Dedifferentiated amniotic fluid mesenchymal stem cell (primary cell): ENCODE measurements around the gene CNNM2.
"Not testable (repeated sequence)": the region's sequence is repeated elsewhere in the genome, so short reads cannot be mapped to it uniquely, and the experiment has no call there.

ENCODE experiments used
- DNase-seq: peaks from one replicate; pipeline ENCODE4 v3.0.0-alpha.2; 2016; ENCODE audit errors: extremely low spot score

CNNM2 gene

DNA sequence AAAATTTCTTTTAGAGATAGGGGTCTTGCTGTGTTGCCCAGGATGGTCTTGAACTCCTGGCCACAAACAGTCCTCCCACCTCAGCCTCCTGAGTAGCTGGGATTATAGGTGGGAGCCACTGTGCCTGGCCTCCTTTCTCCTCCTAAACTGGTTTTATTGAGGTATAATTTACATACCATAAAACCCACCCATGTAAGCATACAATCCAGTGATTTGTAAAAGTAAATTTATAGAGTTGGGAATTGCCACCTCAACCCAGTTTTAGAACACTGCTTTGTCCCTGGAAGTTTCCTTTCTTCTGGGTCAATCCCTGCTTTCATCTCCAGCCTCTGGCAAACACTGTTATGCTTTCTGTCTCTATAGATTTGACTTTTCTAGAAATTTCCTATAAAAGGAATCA, 49.0 kb downstream of the CNNM2 start:
- DNase-seq, result no peak

DNA sequence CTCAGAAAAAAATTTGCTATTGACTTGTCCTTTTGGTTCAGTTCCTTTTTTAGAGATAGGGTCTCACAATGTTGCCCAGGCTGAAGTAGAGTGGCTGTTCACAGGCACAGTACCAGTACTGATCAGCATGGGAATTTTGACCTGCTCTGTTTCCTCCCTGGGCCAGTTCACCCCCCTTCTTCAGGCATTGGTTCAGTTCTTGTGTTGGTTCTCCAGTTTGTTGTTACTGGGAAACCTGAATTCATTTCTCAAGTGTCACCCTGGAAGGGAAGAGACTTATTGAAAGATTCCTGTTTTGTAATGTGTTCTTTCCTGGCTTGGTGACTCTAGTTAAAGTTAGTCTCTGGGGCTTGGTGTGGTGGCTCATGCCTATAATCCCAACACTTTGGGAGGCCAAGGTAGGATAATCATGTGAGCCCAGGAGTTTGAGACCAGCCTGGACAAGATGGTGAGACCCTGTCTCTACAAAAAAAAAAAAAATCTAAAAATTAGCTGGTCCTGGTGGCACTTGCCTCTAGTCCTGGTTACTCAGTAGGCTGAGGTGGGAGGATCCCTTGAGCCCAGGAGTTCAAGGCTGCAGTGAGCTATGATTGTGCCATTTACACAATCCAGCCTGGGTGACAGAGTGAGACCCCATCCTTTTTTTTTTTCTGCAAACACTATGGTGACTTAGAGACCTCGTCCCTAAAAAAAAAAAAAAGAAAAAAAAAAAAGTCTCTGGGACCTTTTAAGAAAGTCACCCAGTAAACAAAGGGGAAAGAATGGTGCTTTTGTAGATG, 52.7 kb downstream of the CNNM2 start:
- DNase-seq, result no peak

GRCh38 chr10:102975483-102976379, 57.6 kb downstream of the CNNM2 start:
- DNase-seq, result no peak

GRCh38 chr10:102976380-102976726, 58.3 kb downstream of the CNNM2 start:
- not testable (repeated sequence) for DNase-seq

DNA sequence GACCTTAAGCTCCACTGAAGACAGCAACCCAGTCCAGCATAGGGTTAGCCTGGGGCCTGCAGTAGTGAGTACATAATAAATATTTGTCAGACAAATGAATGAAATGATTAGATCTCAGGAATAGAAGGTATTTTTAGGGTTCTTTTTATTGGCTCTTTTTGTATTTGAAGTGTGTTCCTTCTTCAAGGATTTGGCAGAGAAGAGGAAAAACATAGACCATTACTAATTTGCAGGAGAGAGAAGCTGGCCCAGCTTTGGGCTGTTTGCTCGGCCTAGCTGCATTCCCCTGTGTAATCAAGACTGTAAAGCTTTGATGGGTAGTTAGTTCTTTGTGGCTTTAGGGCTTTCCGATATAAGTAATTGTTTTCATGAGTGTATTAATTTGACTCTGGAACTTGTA, 64.2 kb downstream of the CNNM2 start:
- no peak for DNase-seq

DNA sequence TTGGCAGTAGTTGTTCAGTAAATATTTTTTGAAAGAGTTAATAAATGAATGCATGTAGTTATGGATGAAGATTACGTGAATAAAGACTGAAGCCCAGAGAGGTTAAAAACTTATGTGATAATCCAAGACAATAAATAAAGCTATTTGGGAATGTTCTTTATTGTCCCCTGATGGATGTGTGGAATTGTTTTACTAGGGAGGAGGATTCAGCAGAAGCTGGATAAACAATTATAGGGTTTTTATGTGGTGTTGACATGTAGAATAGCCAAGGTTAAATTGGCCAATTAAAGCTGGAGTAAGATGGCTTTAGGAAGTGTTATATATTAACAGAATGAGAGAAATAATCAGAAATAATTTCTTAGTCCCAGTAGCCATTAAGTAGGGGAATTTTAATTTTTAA, 66.0 kb downstream of the CNNM2 start:
- no peak for DNase-seq

DNA sequence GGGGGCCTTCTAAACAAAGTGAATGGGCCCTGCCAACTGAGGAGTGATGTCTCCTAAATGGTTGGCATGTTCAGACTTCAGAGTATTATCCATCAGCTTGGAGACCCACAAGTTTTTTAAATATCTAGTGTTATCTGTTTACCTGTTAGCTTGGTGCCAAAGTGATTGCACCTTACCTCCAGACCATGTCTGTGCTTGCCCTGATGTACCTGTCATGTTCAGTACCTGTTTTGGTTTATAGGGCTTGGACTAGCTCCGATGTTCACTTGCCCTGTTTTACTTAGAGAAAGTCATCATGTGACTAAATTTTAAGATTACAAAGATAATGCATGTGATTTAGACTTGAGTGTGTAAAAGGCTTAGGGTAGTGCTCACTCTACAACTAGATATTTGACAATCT, 67.7 kb downstream of the CNNM2 start:
- no peak for DNase-seq

- DNase-seq, result peak; percentile 21
Observed at GRCh38 chr10:102988404-102989314, 70.6 kb downstream of the CNNM2 start.

GRCh38 chr10:102994531-102995295, 76.6 kb downstream of the CNNM2 start:
- no peak for DNase-seq

DNA sequence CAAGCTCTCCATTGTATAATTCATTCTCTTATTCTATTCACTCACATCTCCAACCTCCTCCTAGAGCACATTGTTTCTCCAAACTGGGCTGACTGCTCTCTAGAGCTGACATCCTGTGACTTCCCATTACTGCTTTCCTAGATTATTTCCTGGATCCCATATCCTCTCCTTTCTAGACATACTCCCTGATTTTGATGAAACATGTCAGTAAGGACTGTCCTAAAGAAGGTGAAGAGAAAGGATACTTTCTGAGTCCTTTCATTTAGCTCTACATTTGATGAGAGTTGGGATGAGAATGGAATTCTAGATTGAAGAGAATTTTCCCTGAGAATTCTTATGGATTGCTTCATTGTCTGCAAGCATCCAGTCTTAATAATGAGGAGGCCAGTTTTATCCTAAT, 78.8 kb downstream of the CNNM2 start:
- DNase-seq, result no peak

GRCh38 chr10:102997998-102998397, 79.9 kb downstream of the CNNM2 start:
- DNase-seq, result no peak

DNA sequence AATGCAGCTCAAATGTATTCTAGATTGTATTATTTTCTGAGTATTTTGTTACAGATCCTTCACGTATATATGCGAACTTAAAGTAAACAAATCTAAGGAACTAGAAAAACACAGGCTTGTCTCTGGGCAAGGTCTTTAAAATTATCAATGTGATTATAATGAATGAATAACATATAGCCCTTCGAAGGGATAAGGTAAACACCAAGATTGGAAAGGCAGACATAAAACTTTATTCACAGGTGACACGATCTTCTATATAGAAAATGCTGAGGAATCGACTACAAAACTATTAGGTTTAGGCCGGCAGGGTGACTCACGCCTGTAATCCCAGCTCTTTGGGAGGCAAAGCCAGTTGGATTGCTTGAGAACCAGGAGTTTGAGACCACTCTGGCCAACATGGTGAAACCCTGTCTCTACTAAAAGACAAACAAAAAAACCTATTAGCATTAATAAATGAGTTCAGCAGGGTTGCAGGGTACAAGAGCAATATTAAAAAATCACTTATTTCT, 80.4 kb downstream of the CNNM2 start:
- no peak for DNase-seq

DNA sequence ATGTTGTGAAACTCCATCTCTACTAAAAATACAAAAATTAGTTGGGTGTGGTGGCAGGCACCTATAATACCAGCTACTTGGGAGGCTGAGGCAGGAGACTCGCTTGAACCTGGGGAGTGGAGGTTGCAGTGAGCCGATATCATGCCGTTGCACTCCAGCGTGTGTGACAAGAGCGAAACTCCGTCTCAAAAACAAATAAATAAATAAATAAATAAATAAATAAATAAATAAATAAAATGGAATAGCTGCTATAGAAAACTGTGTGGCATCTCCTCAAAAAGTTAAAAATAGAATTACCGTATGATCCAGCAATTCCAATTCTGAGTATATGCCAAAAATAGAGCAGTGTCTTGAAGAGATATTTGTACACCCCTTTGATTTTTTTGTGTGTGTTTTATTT, 82.0 kb downstream of the CNNM2 start:
- not testable (repeated sequence) for DNase-seq

DNA sequence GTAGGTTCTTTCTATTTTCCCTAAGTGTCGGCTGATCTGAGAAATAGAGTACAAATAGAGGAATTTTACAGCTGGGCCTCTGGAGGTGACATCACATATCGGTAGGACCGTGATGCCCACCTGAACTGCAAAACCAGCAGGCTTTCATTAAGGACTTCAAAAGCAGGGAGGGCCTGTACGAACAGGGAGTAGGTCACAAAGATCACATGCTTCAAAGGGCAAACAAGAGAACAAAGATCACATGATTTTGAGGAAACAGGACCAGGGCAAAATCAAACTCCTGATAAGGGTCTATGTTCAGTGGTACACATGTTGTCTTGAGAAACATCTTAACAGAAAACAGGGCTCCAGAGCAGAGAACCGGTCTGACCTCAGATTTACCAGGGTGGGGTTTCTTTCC, 88.9 kb downstream of the CNNM2 start:
- DNase-seq, result no peak

GRCh38 chr10:103013416-103013815, 95.3 kb downstream of the CNNM2 start:
- DNase-seq, result no peak

DNA sequence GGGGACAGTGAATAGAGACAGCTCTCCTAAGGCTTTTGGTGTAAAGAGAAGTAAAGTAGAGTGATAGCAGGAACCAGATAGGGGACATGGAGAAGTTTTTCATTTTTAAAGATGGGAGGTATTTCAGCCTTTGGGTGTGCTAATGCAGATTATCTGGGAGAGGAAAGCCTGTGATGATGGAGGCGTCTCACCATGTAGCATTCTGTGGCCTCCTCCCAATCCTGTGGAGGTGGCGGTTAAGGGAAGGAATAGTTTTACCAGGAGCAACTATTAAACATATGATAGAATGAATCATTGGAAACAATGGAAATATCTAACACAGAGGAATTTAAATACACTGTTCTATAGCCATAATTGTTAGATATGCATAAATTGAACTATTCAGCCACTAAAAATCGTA, 101.3 kb downstream of the CNNM2 start:
- no peak for DNase-seq

GRCh38 chr10:103021150-103021899, 103.2 kb downstream of the CNNM2 start:
- DNase-seq, result no peak

GRCh38 chr10:103021900-103022293, 103.8 kb downstream of the CNNM2 start:
- no peak for DNase-seq

DNA sequence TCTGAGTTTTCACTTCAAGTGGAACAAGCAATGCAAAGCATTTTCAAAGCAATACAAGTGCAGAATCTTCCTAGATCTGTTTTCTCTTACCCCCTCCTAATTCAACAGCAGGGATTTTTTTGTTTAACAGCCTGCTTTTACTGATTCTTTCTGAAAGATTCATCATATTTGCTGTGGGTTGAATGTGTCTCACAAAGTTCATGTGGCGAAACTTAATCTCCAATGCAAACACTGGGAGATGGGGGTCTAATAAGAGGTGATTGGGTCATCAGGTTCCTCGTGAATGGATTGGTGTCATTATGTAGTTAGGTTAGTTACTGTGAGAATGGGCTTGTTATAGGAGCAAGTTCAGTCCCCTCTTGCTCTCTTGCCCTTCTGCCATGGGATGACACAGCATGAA, 107.6 kb downstream of the CNNM2 start:
- no peak for DNase-seq

DNA sequence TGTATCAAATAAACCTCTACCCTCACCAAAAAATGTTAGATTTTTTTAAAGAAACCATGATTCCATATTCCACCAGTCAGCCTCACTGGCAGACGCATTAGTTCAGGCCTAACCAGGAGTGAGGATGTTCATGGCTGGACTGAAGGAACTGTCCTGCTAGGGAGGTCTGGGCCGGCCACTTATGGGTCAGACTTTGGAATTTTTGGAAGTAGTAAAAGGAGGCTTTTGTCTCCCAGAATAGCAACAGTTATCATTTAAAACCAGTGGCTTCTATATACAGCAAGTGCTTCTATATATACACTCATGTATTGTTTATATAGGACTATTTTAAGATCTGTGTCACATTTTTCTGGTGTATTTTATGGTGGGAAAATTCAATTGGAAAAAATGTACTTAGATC, 120.5 kb downstream of the CNNM2 start:
- no peak for DNase-seq
